HL-60/S4 treated with retinoic acid at 250 ng/mL for 4 days and 3 days (cell line): ENCODE results near the gene TPRA1.
"Not testable (repeated sequence)": the region's sequence is repeated elsewhere in the genome, so short reads cannot be mapped to it uniquely, and the experiment has no call there.

Experiments used
- in situ Hi-C: fragments of 300-500 bp; cut with MboI; formaldehyde crosslinking; loops from 2 replicates; pipeline ENCODE4 v1.7.0; 2022; ENCODE audit warnings: low sequenced_read_pairs

The TPRA1 gene

DNA sequence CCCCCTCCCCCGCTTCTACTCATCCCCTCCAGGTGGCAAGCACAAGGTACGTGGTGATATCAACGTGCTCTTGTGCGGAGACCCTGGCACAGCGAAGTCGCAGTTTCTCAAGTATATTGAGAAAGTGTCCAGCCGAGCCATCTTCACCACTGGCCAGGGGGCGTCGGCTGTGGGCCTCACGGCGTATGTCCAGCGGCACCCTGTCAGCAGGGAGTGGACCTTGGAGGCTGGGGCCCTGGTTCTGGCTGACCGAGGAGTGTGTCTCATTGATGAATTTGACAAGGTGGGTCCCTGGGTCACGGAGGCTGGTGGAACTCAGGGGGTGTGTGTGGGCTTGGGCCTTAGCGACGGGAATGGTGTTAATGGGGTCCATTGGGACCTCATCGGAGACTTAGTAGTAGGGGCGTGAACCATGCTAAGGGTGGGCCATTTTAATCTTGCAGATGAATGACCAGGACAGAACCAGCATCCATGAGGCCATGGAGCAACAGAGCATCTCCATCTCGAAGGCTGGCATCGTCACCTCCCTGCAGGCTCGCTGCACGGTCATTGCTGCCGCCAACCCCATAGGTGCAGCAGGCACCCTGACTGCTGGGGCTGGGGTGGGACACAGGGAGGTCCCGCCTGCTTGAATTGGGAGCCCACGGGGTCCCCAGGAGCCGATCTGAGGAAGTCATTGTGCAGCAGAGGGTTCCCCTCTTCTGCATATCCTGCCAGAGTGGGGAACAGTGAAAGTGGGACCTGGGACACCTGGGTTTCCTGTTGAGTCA is 26.5 kb upstream of the TPRA1 start:
- in situ Hi-C loops: no loop called here

DNA sequence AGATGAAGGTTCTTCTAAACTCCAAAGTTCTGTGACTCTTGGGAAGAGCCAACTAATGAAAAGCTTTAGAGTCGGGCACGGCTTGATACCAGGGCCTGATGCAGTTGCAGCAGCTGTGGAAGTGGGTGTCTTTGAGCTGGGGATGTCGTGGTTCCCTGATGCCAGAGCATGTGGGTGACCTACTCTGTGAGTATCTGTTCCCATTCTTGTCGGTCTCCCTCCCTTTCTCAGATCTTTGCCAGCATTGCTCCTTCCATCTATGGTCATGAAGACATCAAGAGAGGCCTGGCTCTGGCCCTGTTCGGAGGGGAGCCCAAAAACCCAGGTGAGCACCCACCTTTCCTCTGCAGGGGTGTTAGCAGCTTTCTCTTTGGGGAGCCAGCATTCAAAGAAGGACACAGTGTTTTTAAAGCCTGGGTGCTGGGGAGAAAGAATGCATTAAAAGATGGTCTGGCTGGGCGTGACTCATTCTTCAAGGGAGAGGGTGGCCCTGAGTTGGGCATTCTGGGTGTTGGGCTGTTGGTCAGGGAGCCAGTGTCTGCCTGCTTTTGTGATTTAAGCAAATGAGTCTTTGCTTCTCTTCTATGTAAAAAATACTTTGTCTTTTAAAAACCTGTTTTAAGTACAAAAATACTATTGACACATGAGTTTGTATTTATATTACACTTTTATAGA is 25.2 kb upstream of the TPRA1 start:
- in situ Hi-C loops: no loop called here

DNA sequence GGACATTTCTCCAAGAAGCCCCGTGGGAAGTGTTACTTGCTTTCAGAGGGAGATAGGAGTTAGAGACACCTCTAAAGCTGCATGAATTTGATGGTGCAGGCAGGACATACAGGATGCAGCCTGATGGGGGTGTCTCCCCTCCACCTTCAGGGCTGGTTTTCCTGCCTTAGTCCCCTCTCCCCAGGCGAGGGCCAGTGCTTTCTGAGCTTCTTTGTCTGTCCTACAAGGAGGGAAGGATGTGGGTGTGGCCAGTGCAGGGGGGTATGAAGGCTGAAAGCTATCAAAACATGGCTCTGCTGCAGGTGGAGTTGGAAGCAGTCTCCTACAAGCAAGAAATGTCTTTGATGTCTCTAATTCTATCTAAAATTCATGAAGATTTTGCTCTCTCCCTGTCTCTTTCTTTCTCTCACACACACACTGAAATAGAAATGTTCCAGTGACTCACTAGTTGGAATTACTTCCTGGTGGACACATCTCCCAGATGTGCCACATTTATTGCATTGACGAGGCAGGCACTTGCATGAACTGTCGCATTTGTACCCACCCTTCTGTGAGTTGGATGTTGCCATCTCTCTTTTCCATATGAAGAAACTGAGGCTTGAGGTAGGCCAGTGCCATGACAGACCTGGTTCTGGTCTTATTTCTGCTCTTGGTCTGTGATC is 24.5 kb upstream of the TPRA1 start:
- in situ Hi-C loops: no loop called here

DNA sequence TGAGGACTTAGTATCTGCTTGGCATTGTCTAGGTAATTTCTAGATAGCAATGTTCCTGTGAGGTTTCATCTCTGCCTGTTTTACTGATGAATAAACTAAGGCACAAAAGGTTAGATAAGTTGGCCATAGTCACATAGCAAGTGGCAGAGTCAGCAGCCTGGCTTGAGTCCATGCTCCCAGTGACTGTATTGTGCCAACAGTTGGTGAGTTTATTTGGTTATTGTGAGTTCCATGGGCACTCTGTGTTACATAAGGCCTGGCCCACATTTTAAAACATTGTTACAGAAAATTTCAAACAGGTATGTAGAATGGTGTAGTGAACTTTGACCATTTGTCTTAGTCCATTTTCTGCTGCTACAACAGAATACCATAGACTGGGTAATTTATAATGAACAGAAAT is 22.9 kb upstream of the TPRA1 start:
- in situ Hi-C loops: no loop called here

DNA sequence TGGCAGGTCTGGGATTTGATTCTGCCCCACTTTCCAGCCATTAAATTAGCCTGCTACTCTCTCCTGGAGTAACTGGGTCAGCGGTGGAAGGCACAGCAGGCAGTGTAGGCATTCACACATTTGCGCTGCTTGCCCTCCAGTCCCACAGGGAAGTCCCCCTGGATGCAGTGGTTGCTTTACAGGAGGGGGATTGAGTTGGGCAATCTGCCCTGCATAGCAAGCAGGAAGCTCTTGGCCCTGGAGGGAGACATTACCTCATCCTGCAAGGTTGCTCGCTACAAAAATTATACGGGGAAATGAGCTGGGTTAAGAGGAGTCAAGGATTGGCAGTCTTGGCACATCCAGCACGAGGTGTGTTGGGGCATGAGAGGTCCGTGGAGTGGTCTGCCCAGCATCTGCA is 22.4 kb upstream of the TPRA1 start:
- in situ Hi-C loops: no loop called here

DNA sequence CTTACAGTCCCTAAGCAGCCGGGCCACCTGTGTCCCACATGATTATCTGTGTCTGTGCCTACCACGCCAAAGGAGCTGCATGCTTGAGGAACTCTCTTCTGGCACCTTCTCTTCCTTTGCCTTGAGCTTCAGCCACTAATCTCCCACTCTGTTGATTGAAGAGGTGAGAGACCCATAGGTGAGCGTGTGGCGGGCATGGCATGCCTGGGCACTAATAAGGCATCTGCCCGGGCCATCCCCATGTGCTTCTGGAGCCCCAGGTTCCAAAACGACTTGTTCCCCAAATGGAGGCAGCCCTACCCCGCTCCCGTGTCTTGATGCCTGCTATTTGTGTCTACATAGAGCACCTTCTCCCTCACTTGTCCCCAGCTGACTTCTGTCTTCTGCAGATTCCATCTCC is 20.7 kb upstream of the TPRA1 start:
- in situ Hi-C loops: no loop called here

DNA sequence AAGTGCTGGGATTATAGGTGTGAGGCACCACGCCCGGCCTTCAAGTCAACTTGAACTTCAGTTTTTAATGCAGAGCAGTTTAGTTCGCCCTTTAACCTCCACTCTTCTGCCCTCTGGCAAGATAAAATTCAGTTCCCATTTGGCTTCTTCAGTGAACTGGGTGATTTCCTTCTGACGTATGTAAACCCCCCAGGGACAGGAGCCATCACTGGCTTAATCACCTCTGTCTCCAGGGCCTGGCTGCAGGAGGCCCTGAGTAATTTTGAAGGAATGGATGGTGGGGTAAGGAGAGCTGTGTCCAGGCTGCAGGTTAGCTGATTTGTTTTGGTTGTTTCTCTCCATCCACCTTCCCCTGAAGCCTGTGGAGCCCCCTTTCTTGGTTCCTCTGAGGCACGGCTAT is 19.6 kb upstream of the TPRA1 start:
- in situ Hi-C loops: no loop called here

DNA sequence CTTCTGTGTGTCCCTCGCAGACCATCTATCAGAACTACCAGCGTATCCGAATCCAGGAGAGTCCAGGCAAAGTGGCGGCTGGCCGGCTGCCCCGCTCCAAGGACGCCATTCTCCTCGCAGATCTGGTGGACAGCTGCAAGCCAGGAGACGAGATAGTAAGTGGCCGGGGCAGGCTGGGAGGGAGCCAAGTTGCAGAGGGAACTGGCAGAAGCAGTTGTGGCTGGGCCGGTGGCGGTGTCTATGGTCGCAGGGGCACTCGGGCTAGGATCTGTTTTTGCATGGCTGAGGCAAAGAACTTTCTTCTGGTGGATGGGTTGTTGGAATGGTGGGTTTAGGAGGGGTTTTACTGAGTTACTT is 17.8 kb upstream of the TPRA1 start:
- in situ Hi-C loops: no loop called here

DNA sequence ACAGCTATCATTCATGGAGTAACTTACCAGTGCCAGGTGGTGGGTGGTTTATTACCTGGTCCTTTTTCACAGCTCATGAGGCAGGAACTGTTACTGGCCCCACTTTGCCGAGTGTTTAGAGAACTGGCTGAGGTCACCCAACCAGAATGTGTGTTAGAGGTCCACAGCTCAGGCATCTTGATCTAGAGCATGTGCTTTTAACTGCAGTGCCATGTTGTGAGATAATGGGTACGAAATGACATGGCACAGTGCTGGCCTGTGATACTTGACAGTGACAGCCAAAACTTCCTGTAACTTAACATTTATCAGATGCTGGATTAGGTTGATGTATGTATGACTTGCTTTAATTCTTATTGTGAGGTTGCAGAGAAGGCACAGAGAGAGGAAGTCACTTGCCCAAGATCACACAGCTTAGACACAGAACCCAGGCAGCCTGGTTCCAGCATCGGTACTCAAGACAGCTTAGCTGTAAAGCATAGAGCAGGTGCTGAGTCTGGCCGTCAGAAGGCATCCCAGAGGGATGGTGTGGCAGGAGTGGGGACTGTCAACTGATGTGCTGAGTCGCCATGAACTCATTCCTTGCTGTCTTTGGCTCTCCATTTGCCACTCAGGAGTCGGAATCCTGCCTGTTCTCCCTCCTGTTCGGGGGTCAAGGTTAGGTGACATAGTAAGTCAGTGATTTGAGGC is 17.3 kb upstream of the TPRA1 start:
- in situ Hi-C loops: no loop called here

DNA sequence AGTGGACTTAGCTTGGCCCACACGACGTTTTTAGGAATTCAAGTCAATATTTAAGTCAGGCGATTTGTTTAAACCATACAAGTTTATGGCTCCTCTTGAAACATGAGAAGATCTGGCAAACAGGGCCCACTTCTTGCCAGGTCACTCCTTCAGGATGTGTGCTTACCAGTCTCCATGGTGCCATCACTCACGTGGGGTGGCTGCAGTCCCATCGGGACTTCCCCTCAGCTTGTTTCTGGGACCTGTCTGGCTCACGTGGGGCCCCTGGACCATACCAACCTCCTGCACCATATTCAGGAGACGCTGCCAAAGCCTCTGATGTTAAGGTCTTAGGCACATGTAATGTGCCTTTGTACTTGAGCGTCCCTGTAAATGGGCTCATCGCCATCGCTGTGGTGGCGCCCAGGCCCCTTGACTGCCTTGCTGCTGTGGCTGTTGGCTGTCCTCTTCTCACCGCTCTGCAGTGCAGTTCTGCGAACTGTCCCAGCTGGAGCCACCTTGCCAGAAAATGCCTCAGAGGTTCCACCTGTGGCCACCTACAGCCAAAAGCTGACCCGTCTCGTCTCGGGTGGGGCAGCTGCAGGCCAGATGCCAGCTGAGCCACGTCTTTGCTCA is 16.6 kb upstream of the TPRA1 start:
- in situ Hi-C loops: no loop called here

DNA sequence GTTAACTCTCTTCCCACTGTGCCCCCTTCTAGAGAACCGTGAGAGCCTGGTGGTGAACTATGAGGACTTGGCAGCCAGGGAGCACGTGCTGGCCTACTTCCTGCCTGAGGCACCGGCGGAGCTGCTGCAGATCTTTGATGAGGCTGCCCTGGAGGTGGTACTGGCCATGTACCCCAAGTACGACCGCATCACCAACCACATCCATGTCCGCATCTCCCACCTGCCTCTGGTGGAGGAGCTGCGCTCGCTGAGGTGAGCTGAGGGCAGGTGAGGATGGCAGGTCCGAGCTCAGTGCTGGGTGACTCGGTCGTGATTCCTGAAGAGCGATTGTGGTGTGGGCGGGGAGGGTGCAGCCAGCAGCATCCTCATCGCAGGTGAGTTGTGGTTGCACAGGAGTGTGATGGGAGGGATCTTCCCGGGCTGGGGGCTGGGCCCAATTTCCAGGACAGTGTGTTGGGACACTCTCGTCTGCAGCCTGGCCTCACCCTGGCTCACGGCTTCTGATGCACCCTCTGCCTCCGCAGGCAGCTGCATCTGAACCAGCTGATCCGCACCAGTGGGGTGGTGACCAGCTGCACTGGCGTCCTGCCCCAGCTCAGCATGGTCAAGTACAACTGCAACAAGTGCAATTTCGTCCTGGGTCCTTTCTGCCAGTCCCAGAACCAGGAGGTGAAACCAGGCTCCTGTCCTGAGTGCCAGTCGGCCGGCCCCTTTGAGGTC is 15.7 kb upstream of the TPRA1 start:
- in situ Hi-C loops: no loop called here

DNA sequence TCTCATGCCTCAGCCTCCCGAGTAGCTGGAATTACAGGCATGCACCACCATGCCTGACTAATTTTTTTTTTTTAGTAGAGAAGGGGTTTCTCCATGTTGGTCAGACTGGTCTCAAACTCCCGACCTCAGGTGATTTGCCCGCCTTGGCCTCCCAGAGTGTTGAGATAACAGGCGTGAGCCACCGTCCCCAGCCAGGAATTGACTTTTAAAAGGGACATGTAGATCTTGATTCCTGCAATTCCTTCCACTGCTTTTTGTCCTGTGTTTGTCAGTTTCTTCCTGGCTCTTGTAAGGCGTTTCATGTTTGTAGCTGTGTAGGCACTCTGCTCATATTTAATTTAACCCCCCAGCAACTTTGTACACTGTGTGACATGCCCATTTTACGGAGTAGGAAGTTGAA is 15.0 kb upstream of the TPRA1 start:
- in situ Hi-C loops: not testable (repeated sequence)

DNA sequence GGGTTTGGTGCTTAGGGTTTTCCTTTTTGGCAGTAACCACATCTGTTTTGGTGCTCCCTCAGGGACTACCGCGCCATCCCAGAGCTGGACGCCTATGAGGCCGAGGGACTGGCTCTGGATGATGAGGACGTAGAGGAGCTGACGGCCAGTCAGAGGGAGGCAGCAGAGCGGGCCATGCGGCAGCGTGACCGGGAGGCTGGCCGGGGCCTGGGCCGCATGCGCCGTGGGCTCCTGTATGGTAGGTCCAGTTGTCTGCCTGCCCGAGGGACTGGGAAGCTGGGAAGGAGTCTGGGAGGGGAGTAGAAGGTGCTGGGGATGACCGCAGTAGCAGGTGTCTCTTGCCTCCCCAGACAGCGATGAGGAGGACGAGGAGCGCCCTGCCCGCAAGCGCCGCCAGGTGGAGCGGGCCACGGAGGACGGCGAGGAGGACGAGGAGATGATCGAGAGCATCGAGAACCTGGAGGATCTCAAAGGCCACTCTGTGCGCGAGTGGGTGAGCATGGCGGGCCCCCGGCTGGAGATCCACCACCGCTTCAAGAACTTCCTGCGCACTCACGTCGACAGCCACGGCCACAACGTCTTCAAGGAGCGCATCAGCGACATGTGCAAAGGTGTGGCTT is 14.1 kb upstream of the TPRA1 start:
- in situ Hi-C loops: no loop called here

DNA sequence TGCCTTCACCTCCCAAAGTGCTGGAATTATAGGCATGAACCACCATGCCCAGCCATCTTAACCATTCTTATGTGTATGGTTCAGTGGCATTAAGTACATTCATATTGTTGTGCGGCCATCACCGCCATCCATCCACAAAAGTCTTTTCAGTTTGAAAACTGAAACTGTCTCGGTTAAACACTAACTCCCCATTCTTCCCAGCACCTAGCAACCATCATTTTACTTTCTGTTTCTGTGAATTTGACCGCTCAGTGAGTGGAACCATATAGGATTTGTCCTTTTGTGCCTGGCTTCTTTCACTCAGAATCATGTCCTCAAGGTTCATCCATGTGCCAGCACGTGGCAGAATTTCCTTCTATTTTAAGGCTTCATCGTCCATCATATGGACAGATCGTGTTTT is 13.5 kb upstream of the TPRA1 start:
- in situ Hi-C loops: no loop called here

DNA sequence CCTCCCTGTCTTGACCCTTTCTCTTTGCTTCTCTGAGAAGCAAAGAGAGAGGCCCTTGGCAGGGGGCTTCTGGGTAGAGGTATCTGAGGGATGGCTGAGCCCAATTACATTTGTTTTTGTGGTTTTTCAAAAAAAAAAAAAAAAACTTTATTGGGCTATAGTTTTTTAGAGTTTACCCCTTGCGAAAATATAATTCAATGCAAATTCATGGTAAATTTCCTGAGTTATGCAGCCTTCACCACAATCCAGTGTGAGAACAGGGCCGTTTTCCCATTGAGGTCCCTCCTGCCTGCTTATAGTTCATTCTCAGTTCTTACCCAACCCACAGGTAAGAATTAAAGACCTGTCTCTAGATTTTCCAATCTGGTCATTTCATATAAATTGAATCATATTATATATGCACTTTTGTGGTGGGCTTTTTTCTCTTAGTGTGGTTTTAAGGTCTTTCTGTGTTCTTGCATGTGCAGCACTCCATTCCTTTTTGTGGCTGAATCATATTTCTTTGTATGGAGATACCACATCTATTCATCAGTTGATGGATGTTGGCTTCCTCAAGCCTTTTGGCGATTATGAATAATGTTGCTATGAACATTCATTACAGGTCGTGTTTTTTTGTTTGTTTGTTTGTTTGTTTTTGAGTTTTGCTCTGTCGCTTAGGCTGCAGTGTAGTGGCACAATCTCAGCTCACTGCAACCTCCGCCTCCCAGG is 10.4 kb upstream of the TPRA1 start:
- in situ Hi-C loops: no loop called here

DNA sequence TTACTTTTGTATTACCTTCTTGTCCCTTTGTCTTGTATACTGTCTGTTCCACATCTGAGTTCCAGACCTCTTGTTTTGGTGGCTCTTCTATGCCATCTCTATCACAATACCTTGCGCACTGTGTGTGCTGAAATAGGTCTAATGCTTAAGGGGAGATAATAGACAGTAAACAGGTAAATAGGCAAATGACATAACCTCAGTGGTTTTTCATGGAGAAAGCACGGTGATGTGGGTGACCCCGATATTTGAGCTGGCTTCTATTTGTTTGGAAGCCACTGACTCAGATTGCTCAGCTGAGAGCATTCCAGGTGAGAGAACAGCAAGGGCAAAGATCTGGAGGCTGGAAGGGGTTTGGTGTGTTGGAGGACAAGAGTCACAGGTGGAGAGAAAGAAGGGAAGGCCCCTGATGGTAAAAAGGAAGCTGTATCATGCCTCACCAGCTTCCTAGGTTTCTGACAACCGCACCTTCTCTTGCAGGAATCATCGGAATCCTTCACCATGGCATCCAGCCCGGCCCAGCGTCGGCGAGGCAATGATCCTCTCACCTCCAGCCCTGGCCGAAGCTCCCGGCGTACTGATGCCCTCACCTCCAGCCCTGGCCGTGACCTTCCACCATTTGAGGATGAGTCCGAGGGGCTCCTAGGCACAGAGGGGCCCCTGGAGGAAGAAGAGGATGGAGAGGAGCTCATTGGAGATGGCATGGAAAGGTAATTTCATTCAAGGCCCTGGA is 8.5 kb upstream of the TPRA1 start:
- in situ Hi-C loops: no loop called here

DNA sequence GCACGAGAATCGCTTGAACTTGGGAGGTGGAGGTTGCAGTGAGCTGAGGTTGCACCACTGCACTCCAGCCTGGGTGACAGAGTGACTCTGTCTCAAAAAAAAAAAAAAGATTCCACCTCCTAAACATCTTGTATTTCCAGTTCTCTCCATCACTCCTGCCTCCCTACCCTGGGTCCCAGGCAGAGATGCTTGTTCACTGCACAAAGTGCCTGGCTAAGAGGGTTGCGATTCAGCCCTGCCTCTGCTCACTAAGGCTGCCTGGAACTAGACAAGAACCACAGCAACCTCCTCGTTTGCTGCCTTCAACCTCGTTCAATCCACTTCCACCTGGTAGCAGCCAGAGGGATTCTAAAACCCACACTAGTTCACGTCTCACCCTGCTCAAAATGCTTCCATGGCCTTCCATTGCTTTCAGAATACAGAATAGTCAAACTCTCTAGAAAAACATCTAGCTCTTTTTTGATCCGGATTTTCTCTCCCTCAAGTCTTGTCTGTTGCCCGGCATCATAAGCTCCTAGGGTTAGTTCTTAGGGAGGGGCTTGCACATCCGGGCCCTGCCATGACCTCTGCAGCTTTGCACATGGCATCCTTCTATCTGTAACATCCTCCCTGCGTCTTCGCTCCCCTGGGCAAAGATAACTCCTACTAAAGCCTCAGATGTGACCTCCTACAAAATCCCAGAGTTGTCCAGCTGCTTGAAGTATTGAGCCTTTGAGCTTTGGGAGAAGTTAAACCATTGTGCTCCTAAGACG is 6.7 kb upstream of the TPRA1 start:
- in situ Hi-C loops: no loop called here

DNA sequence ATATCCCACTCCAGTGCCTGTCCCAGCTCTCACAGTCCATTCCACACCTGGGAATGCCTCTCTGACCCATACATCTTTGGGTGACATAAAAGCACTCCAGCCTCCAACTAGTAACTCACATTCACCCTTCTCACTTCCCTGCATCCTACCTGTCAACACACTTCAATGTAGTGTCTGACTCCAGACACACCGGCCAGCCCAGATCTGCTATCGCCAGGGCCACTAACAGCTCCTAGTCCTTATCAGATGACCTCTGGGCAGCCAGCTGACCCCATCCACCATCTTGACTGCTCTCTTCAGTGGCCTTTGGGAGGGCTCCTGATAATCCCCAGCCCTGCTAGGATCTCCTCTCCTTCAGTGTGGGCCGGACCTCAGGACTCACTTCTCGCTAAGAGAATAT is 4.8 kb upstream of the TPRA1 start:
- in situ Hi-C loops: no loop called here
